Right lobe of liver (tissue), 6 donors: Measurements from ENCODE around the gene CNPY3. TPM values are rescaled to one million over a fixed set of nuclear protein-coding genes. Genes with fewer than 3 reads are reported as not detected.

Experiments
- ATAC-seq, 4 donors: fragments of 200-7000 bp; cut with Tn5 transposase; one replicate each; pipeline ENCODE4 v1.9.1; 2020; ENCODE audit warnings: mild to moderate bottlenecking in 4 of 4, moderate library complexity in 4 of 4
- DNase-seq, 3 donors: peaks; one replicate each; pipeline ENCODE4 v3.0.0-alpha.2; 2020
- H3K27ac ChIP-seq, 3 donors: fragments of 200-600 bp; one replicate each; pipeline ENCODE4 v1.8.0; 2022
- H3K27me3 ChIP-seq, 2 donors: fragments of 200-600 bp; one replicate each; pipeline ENCODE4 v1.8.0; 2022
- H3K36me3 ChIP-seq, 4 donors: fragments of 200-600 bp; sonication (generic) in 1 of 4; one replicate each; pipeline versions ENCODE4 v1.5.1 to v1.8.0; 2017 to 2022; ENCODE audit warnings: control low read depth in 1 of 4
- H3K4me1 ChIP-seq, 4 donors: fragments of 200-600 bp; sonication (generic) in 1 of 4; one replicate each; pipeline versions ENCODE4 v1.5.1 to v1.8.0; 2017 to 2022; ENCODE audit warnings: control low read depth in 1 of 4
- H3K4me3 ChIP-seq, 3 donors: fragments of 200-600 bp; one replicate each; pipeline ENCODE4 v1.8.0; 2022
- H3K9me3 ChIP-seq, 4 donors: fragments of 200-600 bp; sonication (generic) in 1 of 4; one replicate each; pipeline versions ENCODE4 v1.5.1 to v1.8.0; 2017 to 2022; ENCODE audit warnings: control low read depth in 1 of 4
- POLR2A ChIP-seq: fragments of 450-650 bp; IDR thresholded peaks from one replicate; pipeline ENCODE4 v1.6.1; 2017; ENCODE audit warnings: antibody characterized with exemption, mild to moderate bottlenecking
- WGBS: methylation state at CpG from one replicate; pipeline ENCODE4 v1.1.6; 2018; ENCODE audit warnings: low coverage, low lambda C conversion rate; ENCODE audit not compliant: insufficient coverage; ENCODE audit errors: missing lambda C conversion rate; 5-methylcytosine and 5-hydroxymethylcytosine counted together
- intact Hi-C, 2 donors: fragments of 100-400 bp; cut with DNase I; formaldehyde crosslinking; loops; one replicate each; pipeline versions ENCODE4 v1.11.2 to v1.14.1; 2022
- total RNA-seq, 6 experiments: library from RNA; depleted of rRNA in 2 of 6; stranded (reverse); fragments of >200 nt in 2 of 6; fragmentation: NEBNext Ultra II Directional in 3 of 6; extraction: Animal tissue kit (Norgen Biotek cat#: 25700) in 3 of 6; gene quantifications; one replicate each; pipeline versions ENCODE4 v1.1.0 to v1.2.4, GENCODE V29; 2016 to 2023
- TF ChIP-seq, protein P1 (sequence below), 4 donors: fragments of 200-600 bp in 3 of 4; fragments of 450-650 bp in 1 of 4; IDR thresholded peaks; one replicate each; pipeline versions ENCODE4 v1.5.1 to v1.8.0; 2016 to 2022; ENCODE audit warnings: antibody characterized with exemption in 4 of 4, mild to moderate bottlenecking in 2 of 4
- donor health status: DM: no; HTN: yes; CAD: no.
- donor health status: DM: no; HTN: no; CAD: no.
- donor health status: DM: no; HTN: no; CAD: no.
- donor health status: DM: no; HTN: yes; CAD: no.
- donor health status: DM: no; HTN: yes; CAD: no.

CNPY3 gene
- total RNA-seq, 6 experiments from 2014 or later: 11.1 to 75.4 (median 28.8) TPM

DNA sequence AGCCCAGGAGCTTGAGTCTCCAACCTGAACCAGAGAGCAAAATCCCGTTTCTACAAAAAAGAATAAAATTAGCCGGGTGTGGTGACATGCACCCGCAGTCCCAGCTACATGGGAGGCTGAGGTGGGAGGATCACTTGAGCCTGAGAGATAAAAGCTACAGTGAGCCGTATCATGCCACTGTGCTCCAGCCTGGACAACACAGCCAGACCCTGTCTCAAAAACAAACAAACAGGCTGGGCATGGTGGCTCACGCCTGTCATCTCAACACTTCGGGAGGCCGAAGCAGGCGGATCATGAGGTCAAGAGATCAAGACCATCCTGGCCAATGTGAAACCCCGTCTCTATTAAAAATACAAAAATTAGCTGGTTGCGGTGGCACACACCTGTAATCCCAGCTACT lies 24.8 kb upstream of the CNPY3 start:
- H3K27me3 ChIP-seq: no peaks in the 10 kb centered on the region
- no peak for TF ChIP-seq POLR2A
- TF ChIP-seq, protein P1, sequence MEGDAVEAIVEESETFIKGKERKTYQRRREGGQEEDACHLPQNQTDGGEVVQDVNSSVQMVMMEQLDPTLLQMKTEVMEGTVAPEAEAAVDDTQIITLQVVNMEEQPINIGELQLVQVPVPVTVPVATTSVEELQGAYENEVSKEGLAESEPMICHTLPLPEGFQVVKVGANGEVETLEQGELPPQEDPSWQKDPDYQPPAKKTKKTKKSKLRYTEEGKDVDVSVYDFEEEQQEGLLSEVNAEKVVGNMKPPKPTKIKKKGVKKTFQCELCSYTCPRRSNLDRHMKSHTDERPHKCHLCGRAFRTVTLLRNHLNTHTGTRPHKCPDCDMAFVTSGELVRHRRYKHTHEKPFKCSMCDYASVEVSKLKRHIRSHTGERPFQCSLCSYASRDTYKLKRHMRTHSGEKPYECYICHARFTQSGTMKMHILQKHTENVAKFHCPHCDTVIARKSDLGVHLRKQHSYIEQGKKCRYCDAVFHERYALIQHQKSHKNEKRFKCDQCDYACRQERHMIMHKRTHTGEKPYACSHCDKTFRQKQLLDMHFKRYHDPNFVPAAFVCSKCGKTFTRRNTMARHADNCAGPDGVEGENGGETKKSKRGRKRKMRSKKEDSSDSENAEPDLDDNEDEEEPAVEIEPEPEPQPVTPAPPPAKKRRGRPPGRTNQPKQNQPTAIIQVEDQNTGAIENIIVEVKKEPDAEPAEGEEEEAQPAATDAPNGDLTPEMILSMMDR (IDR thresholded peaks at IDR 0.05): no peak
- H3K9me3 ChIP-seq: no peaks in the 10 kb centered on the region
- no peak overlapping the region for H3K4me3 ChIP-seq
- intact Hi-C loops: loop anchor here (10.0 kb wide), 3 partner anchors 140 to 240 kb away; no protein-coding TSS in a partner anchor
- no peaks in the 10 kb centered on the region for H3K36me3 ChIP-seq
- DNase-seq (no peak), ATAC-seq (no peak)
- peaks cover 0 to 14% (median 3%) of the 10 kb centered on the region in 4 donors for H3K4me1 ChIP-seq
- 94% methylated on average over 8 of the region's 10 CpGs for WGBS
- no peak overlapping the region for H3K27ac ChIP-seq

DNA sequence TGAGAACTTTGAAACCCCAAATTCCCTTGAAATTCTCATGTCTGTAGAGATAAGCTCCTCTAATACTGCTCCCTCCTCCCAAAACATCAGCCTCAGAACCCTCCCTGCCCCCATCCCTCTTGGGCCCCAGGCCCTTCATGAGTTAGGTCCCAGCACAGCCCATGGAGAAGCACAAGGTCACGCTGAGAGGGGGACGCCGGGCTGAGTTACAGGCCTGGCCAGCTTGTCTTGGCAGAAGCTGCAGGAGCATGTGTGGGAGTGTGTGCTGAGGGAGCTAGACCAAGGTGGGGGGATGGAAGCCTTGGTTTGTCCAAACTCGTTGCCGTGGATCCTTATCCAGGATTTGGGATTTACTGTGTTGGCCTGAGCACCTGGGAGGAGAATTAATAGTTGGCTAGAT lies 21.9 kb upstream of the CNPY3 start:
- H3K4me1 ChIP-seq: peaks cover 0 to 3% (median 0%) of the 10 kb centered on the region in 4 donors
- H3K9me3 ChIP-seq: no peaks in the 10 kb centered on the region
- no peaks in the 10 kb centered on the region for H3K27me3 ChIP-seq
- H3K36me3 ChIP-seq: no peaks in the 10 kb centered on the region
- intact Hi-C loops: loop anchor here (10.0 kb wide), 3 partner anchors 137 to 237 kb away; no protein-coding TSS in a partner anchor
- no peak overlapping the region for H3K4me3 ChIP-seq
- no peak for TF ChIP-seq POLR2A
- TF ChIP-seq, protein P1 (IDR thresholded peaks at IDR 0.05): no peak
- WGBS: 91% methylated on average over 3 of the region's 5 CpGs
- no peak overlapping the region for H3K27ac ChIP-seq
- peak in 1 of 4 donors; percentile 11 for ATAC-seq
- no peak for DNase-seq

GRCh38 chr6:42909835-42910234 lies 19.4 kb upstream of the CNPY3 start:
- no peak overlapping the region for H3K4me3 ChIP-seq
- no peaks in the 10 kb centered on the region for H3K9me3 ChIP-seq
- ATAC-seq (no peak), DNase-seq (no peak)
- H3K4me1 ChIP-seq: no peaks in the 10 kb centered on the region
- no peak for TF ChIP-seq POLR2A
- TF ChIP-seq, protein P1 (IDR thresholded peaks at IDR 0.05): no peak
- intact Hi-C loops: loop anchor here (10.0 kb wide), 3 partner anchors 135 to 235 kb away; no protein-coding TSS in a partner anchor
- H3K27me3 ChIP-seq: no peaks in the 10 kb centered on the region
- no peaks in the 10 kb centered on the region for H3K36me3 ChIP-seq
- 89% methylated on average over 10 of the region's 10 CpGs for WGBS
- no peak overlapping the region for H3K27ac ChIP-seq

DNA sequence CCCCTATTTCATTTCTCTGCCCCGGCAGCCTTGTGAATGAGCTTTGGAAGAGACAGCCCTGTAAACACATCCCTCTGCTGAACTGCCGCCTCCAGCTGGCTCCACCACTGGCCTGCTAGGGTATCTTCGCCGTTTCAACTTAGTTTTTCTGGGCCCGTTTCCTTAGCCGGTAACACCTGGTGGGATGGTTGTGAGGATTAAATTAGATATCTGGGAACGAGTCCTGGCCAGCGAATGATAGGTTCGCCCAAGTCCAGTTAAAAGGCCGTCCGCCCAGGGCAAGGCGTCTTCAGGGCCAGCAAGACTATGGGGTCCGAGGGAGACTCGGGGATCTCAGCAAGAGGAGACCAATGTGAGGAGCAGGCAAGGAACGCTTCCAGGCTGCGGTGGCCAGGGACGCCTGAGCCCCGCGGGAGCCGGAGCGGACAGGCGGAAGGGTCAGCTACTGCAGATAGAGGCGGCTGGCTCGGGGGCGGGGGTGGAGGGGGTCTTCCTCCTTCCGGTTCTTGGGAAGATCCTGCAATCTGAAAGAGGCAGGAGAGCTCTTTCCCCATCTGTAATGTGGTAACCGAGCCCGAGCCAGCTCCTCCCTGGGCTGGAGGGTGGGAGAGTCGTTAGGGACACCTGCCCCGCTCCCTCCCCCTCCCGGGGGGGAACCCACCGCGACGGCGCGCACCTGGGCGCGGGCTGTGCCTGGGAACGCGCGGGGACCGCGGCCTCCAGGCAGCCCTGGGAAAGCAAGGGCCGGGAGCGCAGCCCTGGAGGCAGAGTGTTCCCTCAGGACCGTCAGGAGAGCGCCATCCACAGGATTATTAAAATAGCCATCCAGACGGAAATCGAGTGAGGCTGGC lies 17.9 kb upstream of the CNPY3 start:
- H3K36me3 ChIP-seq: no peaks in the 10 kb centered on the region
- intact Hi-C loops: no loop called here
- no peaks in the 10 kb centered on the region for H3K9me3 ChIP-seq
- 19% methylated on average over 21 of the region's 49 CpGs for WGBS
- no peaks in the 10 kb centered on the region for H3K4me1 ChIP-seq
- ATAC-seq: peak; percentile 14 to 74 (median 40)
- H3K27ac ChIP-seq: no peak overlapping the region
- no peaks in the 10 kb centered on the region for H3K27me3 ChIP-seq
- peak overlapping the region; percentile 9 to 50 (median 20) for H3K4me3 ChIP-seq
- no peak for DNase-seq
- TF ChIP-seq, protein P1 (IDR thresholded peaks at IDR 0.05): no peak
- TF ChIP-seq POLR2A: no peak
